DND-41 (cell line): Measurements from ENCODE around the gene PDGFRB.

Experiments used
- ATAC-seq: fragments of 200-7000 bp; cut with Tn5 transposase; 3 replicates; pipeline ENCODE4 v1.9.1; 2021; ENCODE audit warnings: low read depth; ENCODE audit not compliant: insufficient read depth
- DNase-seq: peaks from one replicate; pipeline ENCODE4 v3.0.0-alpha.2; 2020
- H2AFZ ChIP-seq: 2 replicates; pipeline ENCODE4 v1.6.0; 2012; ENCODE audit warnings: low read depth, low read length
- H3K27ac ChIP-seq: 2 replicates; pipeline ENCODE4 v1.5.1; 2012; ENCODE audit warnings: low read length, inconsistent platforms
- H3K27me3 ChIP-seq: fragments of 200-600 bp; sonication (generic); 2 replicates; pipeline ENCODE4 v1.6.0; 2012; ENCODE audit warnings: low read length, mild to moderate bottlenecking, inconsistent platforms; ENCODE audit not compliant: insufficient read depth, poor library complexity
- H3K36me3 ChIP-seq: 2 replicates; pipeline ENCODE4 v1.5.1; 2012; ENCODE audit warnings: low read length, inconsistent platforms; ENCODE audit not compliant: insufficient read depth
- H3K4me1 ChIP-seq: 2 replicates; pipeline ENCODE4 v1.5.1; 2012; ENCODE audit warnings: mild to moderate bottlenecking, low read length; ENCODE audit not compliant: insufficient read depth
- H3K4me2 ChIP-seq: 2 replicates; pipeline ENCODE4 v1.6.0; 2012; ENCODE audit warnings: mild to moderate bottlenecking, moderate library complexity, low read length, inconsistent platforms; ENCODE audit not compliant: insufficient read depth
- H3K4me3 ChIP-seq, 2 experiments: fragments of 200-600 bp in 1 of 2; shearing (Covaris generic) in 1 of 2; 2 replicates each; pipeline ENCODE4 v1.5.1; 2012 to 2016; ENCODE audit warnings: inconsistent platforms in 2 of 2, low read length in 2 of 2, mild to moderate bottlenecking in 2 of 2, low read depth in 1 of 2, moderate library complexity in 1 of 2
- H3K79me2 ChIP-seq: 2 replicates; pipeline ENCODE4 v1.6.0; 2012; ENCODE audit warnings: low read length, inconsistent platforms; ENCODE audit not compliant: insufficient read depth
- H3K9ac ChIP-seq: 2 replicates; pipeline ENCODE4 v1.6.0; 2012; ENCODE audit warnings: low read depth, mild to moderate bottlenecking, inconsistent platforms, low read length, moderate library complexity
- H3K9me3 ChIP-seq: 2 replicates; pipeline ENCODE4 v1.5.1; 2012; ENCODE audit warnings: low read length, moderate library complexity, mild to moderate bottlenecking, inconsistent platforms; ENCODE audit not compliant: insufficient read depth, severe bottlenecking
- H4K20me1 ChIP-seq: 2 replicates; pipeline ENCODE4 v1.6.0; 2012; ENCODE audit warnings: low read length; ENCODE audit not compliant: insufficient read depth
- CTCF ChIP-seq: IDR thresholded peaks from 2 replicates; pipeline ENCODE4 v1.5.1; 2012; ENCODE audit warnings: borderline replicate concordance, low read length, moderate library complexity, mild to moderate bottlenecking; ENCODE audit not compliant: poor library complexity, severe bottlenecking; ENCODE audit errors: extremely low read depth
- EZH2 ChIP-seq: IDR thresholded peaks from 3 replicates; pipeline ENCODE4 v1.6.1; 2012; ENCODE audit warnings: borderline replicate concordance, low read depth, mild to moderate bottlenecking, moderate library complexity, low read length, inconsistent platforms; ENCODE audit not compliant: severe bottlenecking

Gene PDGFRB

DNA sequence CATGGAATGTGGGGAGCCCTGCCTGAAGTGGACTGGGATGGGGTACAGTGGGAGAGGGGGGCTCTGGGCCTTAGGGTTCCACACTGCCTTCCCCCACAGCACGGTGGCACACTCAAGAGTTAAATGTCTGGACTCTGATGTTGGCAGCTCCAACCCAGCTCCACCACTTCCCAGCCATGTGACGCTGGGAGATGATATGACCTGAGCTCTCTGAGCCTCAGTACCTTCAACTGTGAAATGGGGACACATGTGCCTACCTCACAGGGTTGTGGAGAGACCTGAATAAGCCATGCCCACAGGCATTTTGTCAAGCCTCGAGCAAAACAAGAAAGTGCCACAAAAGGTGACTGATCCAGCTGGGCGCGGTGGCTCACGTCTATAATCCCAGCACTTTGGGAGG is 3.4 kb upstream of the PDGFRB start:
- no peak for TF ChIP-seq CTCF
- no peak for TF ChIP-seq EZH2
- Histone ChIP-seq H3K27ac (0 out of 2 replicates have a peak overlapping the region, but pooled peaks have one; percentile 27), H3K36me3 (no peaks in the 10 kb centered on the region), H2AFZ (no peak overlapping the region), H3K4me1 (peaks cover 46% of the 10 kb centered on the region), H3K4me3 (no peak overlapping the region), H3K4me2 (no peak overlapping the region), H3K79me2 (no peaks in the 10 kb centered on the region), H3K9me3 (no peaks in the 10 kb centered on the region), H4K20me1 (no peaks in the 10 kb centered on the region), H3K9ac (no peak overlapping the region), H3K27me3 (no peaks in the 10 kb centered on the region)
- ATAC-seq (no peak), DNase-seq (no peak)

GRCh38 chr5:150158170-150158949 is 2.7 kb upstream of the PDGFRB start:
- no peak for TF ChIP-seq CTCF
- TF ChIP-seq EZH2: no peak
- H3K27me3 ChIP-seq: no peaks in the 10 kb centered on the region
- ATAC-seq (no peak), DNase-seq (no peak)
- H3K79me2 ChIP-seq: no peaks in the 10 kb centered on the region
- H3K27ac ChIP-seq: 0 out of 2 replicates have a peak overlapping the region, but pooled peaks have one; percentile 27
- peaks cover 46% of the 10 kb centered on the region for H3K4me1 ChIP-seq
- H3K4me2 ChIP-seq: no peak overlapping the region
- no peak overlapping the region for H3K4me3 ChIP-seq
- H3K9ac ChIP-seq: no peak overlapping the region
- no peak overlapping the region for H2AFZ ChIP-seq
- H3K36me3 ChIP-seq: no peaks in the 10 kb centered on the region
- H3K9me3 ChIP-seq: no peaks in the 10 kb centered on the region
- H4K20me1 ChIP-seq: no peaks in the 10 kb centered on the region

DNA sequence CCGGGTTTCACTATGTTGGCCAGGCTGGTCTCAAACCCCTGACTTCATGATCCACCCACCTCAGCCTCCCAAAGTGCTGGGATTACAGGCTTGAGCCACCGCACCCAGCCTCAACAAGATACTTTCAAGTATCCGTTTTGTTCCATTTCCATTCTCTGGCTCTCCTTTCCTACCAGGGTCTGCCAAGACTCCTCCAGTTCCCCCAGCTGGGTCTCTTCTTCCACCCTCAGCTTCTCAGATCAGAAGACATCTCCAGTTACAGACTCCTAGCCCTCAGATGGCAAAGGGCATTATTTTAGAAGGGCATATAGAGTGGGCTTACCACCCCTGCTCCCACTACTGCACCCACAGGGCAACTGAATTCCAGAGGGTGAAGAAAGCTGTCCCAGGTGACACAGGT is 1.5 kb upstream of the PDGFRB start:
- Histone ChIP-seq H4K20me1 (no peaks in the 10 kb centered on the region; the same call in 1 of the 2 replicates), H3K4me2 (no peak overlapping the region), H3K4me3 (no peak overlapping the region), H3K9me3 (no peaks in the 10 kb centered on the region), H3K27me3 (no peaks in the 10 kb centered on the region), H3K79me2 (no peaks in the 10 kb centered on the region), H3K27ac (no peak overlapping the region), H3K36me3 (no peaks in the 10 kb centered on the region), H2AFZ (no peak overlapping the region), H3K4me1 (peaks cover 44% of the 10 kb centered on the region), H3K9ac (no peak overlapping the region)
- TF ChIP-seq CTCF (no peak), EZH2 (no peak)
- no peak for ATAC-seq
- DNase-seq: no peak
